ENCODE results near the gene RAB12.

RAB12 gene

GRCh38 chr18:8584798-8585197 lies 24.4 kb upstream of the RAB12 start:
- no peak for DNase-seq (ENCODE audit: low read depth)
- TF ChIP-seq, protein P1, sequence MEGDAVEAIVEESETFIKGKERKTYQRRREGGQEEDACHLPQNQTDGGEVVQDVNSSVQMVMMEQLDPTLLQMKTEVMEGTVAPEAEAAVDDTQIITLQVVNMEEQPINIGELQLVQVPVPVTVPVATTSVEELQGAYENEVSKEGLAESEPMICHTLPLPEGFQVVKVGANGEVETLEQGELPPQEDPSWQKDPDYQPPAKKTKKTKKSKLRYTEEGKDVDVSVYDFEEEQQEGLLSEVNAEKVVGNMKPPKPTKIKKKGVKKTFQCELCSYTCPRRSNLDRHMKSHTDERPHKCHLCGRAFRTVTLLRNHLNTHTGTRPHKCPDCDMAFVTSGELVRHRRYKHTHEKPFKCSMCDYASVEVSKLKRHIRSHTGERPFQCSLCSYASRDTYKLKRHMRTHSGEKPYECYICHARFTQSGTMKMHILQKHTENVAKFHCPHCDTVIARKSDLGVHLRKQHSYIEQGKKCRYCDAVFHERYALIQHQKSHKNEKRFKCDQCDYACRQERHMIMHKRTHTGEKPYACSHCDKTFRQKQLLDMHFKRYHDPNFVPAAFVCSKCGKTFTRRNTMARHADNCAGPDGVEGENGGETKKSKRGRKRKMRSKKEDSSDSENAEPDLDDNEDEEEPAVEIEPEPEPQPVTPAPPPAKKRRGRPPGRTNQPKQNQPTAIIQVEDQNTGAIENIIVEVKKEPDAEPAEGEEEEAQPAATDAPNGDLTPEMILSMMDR (IDR thresholded peaks at IDR 0.05; ENCODE audit: low read depth, low read length, missing control alignments), result no peak
- no peak overlapping the region for H3K4me3 ChIP-seq (ENCODE audit: low read depth, low read length)

DNA sequence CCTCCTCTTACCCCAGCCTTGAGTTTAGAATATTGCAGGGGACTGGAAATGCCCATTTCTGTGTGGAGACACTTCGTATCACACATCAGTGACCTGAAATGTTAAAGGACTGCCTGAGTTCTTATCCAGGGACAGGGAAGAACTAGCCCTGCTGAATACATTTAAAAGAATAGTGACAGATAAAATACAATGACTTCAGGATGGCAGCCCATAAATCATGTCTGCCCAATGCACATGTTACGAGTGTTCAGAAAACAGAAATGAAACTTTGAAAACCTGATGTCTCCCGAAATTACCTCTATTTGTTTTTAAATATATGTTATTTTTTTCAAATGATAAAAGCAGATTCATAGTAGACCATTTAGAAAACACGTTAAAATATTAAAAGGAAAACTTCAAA lies 22.3 kb upstream of the RAB12 start:
- TF ChIP-seq, protein P1 (IDR thresholded peaks at IDR 0.05; ENCODE audit: low read depth, low read length, missing control alignments), result no peak
- no peak overlapping the region for H3K4me3 ChIP-seq (ENCODE audit: low read depth, low read length)
- no peak for DNase-seq (ENCODE audit: low read depth)

DNA sequence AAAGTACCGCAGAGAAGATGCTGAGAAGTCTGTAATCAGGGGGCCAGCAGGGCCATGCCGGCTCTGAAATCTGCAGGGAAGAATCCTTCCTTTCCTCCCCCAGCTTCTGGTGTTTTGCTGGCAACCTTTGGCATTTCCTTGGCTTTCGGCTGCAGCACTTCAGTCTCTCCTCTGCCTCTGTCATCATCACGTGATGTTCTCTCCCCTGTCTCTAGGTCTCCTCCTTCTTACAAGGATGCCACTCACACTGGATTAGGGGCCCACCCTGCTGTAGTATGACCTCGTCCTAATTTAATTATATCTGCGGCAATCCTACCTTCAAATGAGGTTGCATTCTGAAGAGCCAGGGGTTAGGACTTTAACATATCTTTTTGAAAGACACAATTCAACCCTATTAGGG lies 13.8 kb upstream of the RAB12 start:
- TF ChIP-seq, protein P1 (IDR thresholded peaks at IDR 0.05; ENCODE audit: low read depth, low read length, missing control alignments), result no peak
- no peak for DNase-seq (ENCODE audit: low read depth)
- no peak overlapping the region for H3K4me3 ChIP-seq (ENCODE audit: low read depth, low read length)

GRCh38 chr18:8601277-8602032 lies 7.8 kb upstream of the RAB12 start:
- H3K4me3 ChIP-seq (ENCODE audit: low read depth, low read length), result no peak overlapping the region
- TF ChIP-seq, protein P1 (IDR thresholded peaks at IDR 0.05; ENCODE audit: low read depth, low read length, missing control alignments), result no peak
- peak; percentile 55 for DNase-seq (ENCODE audit: low read depth)

DNA sequence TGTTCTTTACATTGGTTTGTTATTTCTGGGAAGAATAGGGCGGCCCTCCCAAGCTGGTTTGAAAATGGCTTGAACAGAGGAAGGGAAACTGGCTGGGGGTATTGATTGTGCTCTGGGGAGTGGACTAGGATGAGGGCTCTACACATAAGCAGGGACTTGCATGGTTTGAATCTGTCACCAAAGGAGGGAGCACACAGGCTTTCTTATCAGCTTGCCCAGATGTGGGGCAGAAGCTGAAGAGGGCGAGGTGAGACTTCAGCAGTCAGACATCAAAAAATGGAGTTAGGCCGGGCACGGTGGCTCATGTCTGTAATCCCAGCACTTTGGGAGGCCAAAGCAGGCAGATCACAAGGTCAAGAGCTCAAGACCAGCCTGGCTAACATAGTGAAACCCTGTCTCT lies 7.2 kb upstream of the RAB12 start:
- no peak overlapping the region for H3K4me3 ChIP-seq (ENCODE audit: low read depth, low read length)
- TF ChIP-seq, protein P1 (IDR thresholded peaks at IDR 0.05; ENCODE audit: low read depth, low read length, missing control alignments), result no peak
- DNase-seq (ENCODE audit: low read depth), result no peak

DNA sequence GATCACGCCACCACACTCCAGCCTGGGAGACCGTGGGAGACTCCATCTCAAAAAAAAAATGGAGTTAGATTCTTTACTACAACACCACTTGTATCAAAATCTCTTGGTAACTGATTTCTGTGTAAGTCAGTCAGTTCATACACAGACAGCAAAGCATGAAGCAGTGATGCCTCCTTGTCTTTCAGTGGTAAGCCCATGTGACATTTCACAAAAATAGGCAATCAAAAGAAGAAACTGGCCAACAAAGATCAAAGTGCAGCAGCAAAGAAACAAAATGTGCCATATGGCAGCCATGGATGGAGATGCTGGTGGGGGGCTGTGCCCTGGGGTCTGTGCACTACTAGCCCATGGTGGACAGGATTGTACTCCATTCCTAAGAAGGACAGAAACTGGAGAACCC lies 6.7 kb upstream of the RAB12 start:
- TF ChIP-seq, protein P1 (IDR thresholded peaks at IDR 0.05; ENCODE audit: low read depth, low read length, missing control alignments), result no peak

More for the DNA sequence above, 6.7 kb upstream of the RAB12 start:
- no peak overlapping the region for H3K4me3 ChIP-seq (ENCODE audit: low read depth, low read length)
- no peak for DNase-seq (ENCODE audit: low read depth)
